ENCODE measurements around the gene CTSZ. TPM values are rescaled to one million over a fixed set of nuclear protein-coding genes. Genes with fewer than 3 reads are reported as not detected.
"Not testable (repeated sequence)": the region's sequence is repeated elsewhere in the genome, so short reads cannot be mapped to it uniquely, and the experiment has no call there.

Gene CTSZ
- total and polyA plus RNA-seq, 3 experiments from 2014 or later = 1.5 to 36.0 (median 35.3) TPM

- H3K4me1 Mint-ChIP-seq = no peaks in the 10 kb centered on the region
- DNase-seq = no peak
- Histone ChIP-seq H3K9me3 (ENCODE audit: low read length) (no peaks in the 10 kb centered on the region), H3K4me3 (ENCODE audit: low read length) (no peak overlapping the region), H3K27ac (ENCODE audit: low read depth, low read length) (no peak overlapping the region), H3K36me3 (ENCODE audit: insufficient read depth, low read length) (no peaks in the 10 kb centered on the region), H3K4me1 (ENCODE audit: insufficient read depth, low read length) (no peaks in the 10 kb centered on the region), H3K27me3 (ENCODE audit: insufficient read depth, low read length, poor library complexity, severe bottlenecking) (no peaks in the 10 kb centered on the region)
- ChIA-PET CTCF (no interaction called here), POLR2A (no interaction called here)
- H3K4me3 Mint-ChIP-seq = no peak overlapping the region
- peaks cover 5 to 23% of the 10 kb centered on the region in 2 donors for H3K27me3 Mint-ChIP-seq
- H3K36me3 Mint-ChIP-seq = peaks cover 0 to 2% (median 0%) of the 10 kb centered on the region in 3 donors
- H3K9me3 Mint-ChIP-seq = peaks cover 0 to 6% (median 2%) of the 10 kb centered on the region in 5 donors
- no peak overlapping the region for H3K27ac Mint-ChIP-seq
These were observed 36.9 kb downstream of the CTSZ start for GRCh38 chr20:58970146-58970545.

GRCh38 chr20:58969439-58969838 lies 37.6 kb downstream of the CTSZ start:
- CTCF ChIA-PET = no interaction called here
- POLR2A ChIA-PET = no interaction called here

GRCh38 chr20:58967652-58968429 lies 39.2 kb downstream of the CTSZ start:
- Mint-ChIP-seq H3K27me3 (peaks cover 10 to 23% of the 10 kb centered on the region in 2 donors), H3K36me3 (peaks cover 0 to 4% (median 3%) of the 10 kb centered on the region in 3 donors), H3K4me3 (no peak overlapping the region), H3K4me1 (no peaks in the 10 kb centered on the region), H3K9me3 (peaks cover 0 to 9% (median 0%) of the 10 kb centered on the region in 5 donors), H3K27ac (no peak overlapping the region)
- Histone ChIP-seq H3K36me3 (ENCODE audit: insufficient read depth, low read length) (no peaks in the 10 kb centered on the region), H3K4me1 (ENCODE audit: insufficient read depth, low read length) (no peaks in the 10 kb centered on the region), H3K27me3 (ENCODE audit: insufficient read depth, low read length, poor library complexity, severe bottlenecking) (no peaks in the 10 kb centered on the region), H3K9me3 (ENCODE audit: low read length) (no peaks in the 10 kb centered on the region), H3K27ac (ENCODE audit: low read depth, low read length) (no peak overlapping the region), H3K4me3 (ENCODE audit: low read length) (no peak overlapping the region)
- POLR2A ChIA-PET = no interaction called here
- CTCF ChIA-PET = no interaction called here
- DNase-seq = no peak

More at GRCh38 chr20:58969439-58969838, 37.6 kb downstream of the CTSZ start:
- no peaks in the 10 kb centered on the region for H3K27me3 ChIP-seq (ENCODE audit: insufficient read depth, low read length, poor library complexity, severe bottlenecking)
- DNase-seq = no peak
- Mint-ChIP-seq H3K27ac (no peak overlapping the region), H3K27me3 (peaks cover 8 to 23% of the 10 kb centered on the region in 2 donors), H3K9me3 (peaks cover 0 to 3% (median 2%) of the 10 kb centered on the region in 5 donors), H3K4me3 (no peak overlapping the region), H3K4me1 (no peaks in the 10 kb centered on the region), H3K36me3 (peaks cover 0 to 3% (median 0%) of the 10 kb centered on the region in 3 donors)
- no peak overlapping the region for H3K27ac ChIP-seq (ENCODE audit: low read depth, low read length)
- H3K9me3 ChIP-seq (ENCODE audit: low read length) = no peaks in the 10 kb centered on the region
- no peaks in the 10 kb centered on the region for H3K4me1 ChIP-seq (ENCODE audit: insufficient read depth, low read length)
- H3K36me3 ChIP-seq (ENCODE audit: insufficient read depth, low read length) = no peaks in the 10 kb centered on the region
- H3K4me3 ChIP-seq (ENCODE audit: low read length) = no peak overlapping the region

GRCh38 chr20:58965270-58966064 lies 41.6 kb downstream of the CTSZ start:
- H3K27me3 Mint-ChIP-seq = peaks cover 8 to 34% of the 10 kb centered on the region in 2 donors
- no peaks in the 10 kb centered on the region for H3K4me1 Mint-ChIP-seq
- no peak overlapping the region for H3K27ac Mint-ChIP-seq
- no peaks in the 10 kb centered on the region for H3K36me3 ChIP-seq (ENCODE audit: insufficient read depth, low read length)
- H3K27me3 ChIP-seq (ENCODE audit: insufficient read depth, low read length, poor library complexity, severe bottlenecking) = no peaks in the 10 kb centered on the region
- no peak overlapping the region for H3K4me3 Mint-ChIP-seq
- peaks cover 0 to 4% (median 3%) of the 10 kb centered on the region in 3 donors for H3K36me3 Mint-ChIP-seq
- ChIA-PET CTCF (no interaction called here), POLR2A (no interaction called here)
- no peak overlapping the region for H3K27ac ChIP-seq (ENCODE audit: low read depth, low read length)
- no peaks in the 10 kb centered on the region for H3K4me1 ChIP-seq (ENCODE audit: insufficient read depth, low read length)
- DNase-seq = no peak
- no peaks in the 10 kb centered on the region for H3K9me3 ChIP-seq (ENCODE audit: low read length)
- no peak overlapping the region for H3K4me3 ChIP-seq (ENCODE audit: low read length)
- H3K9me3 Mint-ChIP-seq = peaks cover 0 to 10% (median 0%) of the 10 kb centered on the region in 5 donors

GRCh38 chr20:58963922-58964321 lies 43.1 kb downstream of the CTSZ start:
- H3K36me3 ChIP-seq (ENCODE audit: insufficient read depth, low read length); H3K27ac ChIP-seq (ENCODE audit: low read depth, low read length); H3K4me1 Mint-ChIP-seq; H3K27me3 ChIP-seq (ENCODE audit: insufficient read depth, low read length, poor library complexity, severe bottlenecking); H3K27ac Mint-ChIP-seq; H3K4me1 ChIP-seq (ENCODE audit: insufficient read depth, low read length); CTCF ChIA-PET; H3K9me3 ChIP-seq (ENCODE audit: low read length); H3K4me3 Mint-ChIP-seq; H3K36me3 Mint-ChIP-seq; H3K4me3 ChIP-seq (ENCODE audit: low read length); DNase-seq; POLR2A ChIA-PET: not testable (repeated sequence)
- Mint-ChIP-seq H3K27me3 (peaks cover 8 to 30% of the 10 kb centered on the region in 2 donors), H3K9me3 (peaks cover 0 to 10% (median 0%) of the 10 kb centered on the region in 5 donors)

- H3K4me1 ChIP-seq (ENCODE audit: insufficient read depth, low read length) = no peaks in the 10 kb centered on the region
- H3K27ac ChIP-seq (ENCODE audit: low read depth, low read length) = no peak overlapping the region
- Mint-ChIP-seq H3K4me1 (no peaks in the 10 kb centered on the region), H3K27ac (no peak overlapping the region), H3K27me3 (peaks cover 8 to 28% of the 10 kb centered on the region in 2 donors), H3K36me3 (peaks cover 0 to 4% (median 3%) of the 10 kb centered on the region in 3 donors), H3K9me3 (peaks cover 0 to 10% (median 0%) of the 10 kb centered on the region in 5 donors), H3K4me3 (no peak overlapping the region)
- H3K4me3 ChIP-seq (ENCODE audit: low read length) = no peak overlapping the region
- ChIA-PET POLR2A (no interaction called here), CTCF (no interaction called here)
- H3K9me3 ChIP-seq (ENCODE audit: low read length) = no peaks in the 10 kb centered on the region
- H3K27me3 ChIP-seq (ENCODE audit: insufficient read depth, low read length, poor library complexity, severe bottlenecking) = no peaks in the 10 kb centered on the region
- H3K36me3 ChIP-seq (ENCODE audit: insufficient read depth, low read length) = no peaks in the 10 kb centered on the region
- no peak for DNase-seq
These were observed 43.9 kb downstream of the CTSZ start for GRCh38 chr20:58963060-58963584.

GRCh38 chr20:58959652-58960051 lies 47.4 kb downstream of the CTSZ start:
- peaks cover 0 to 4% (median under 1%) of the 10 kb centered on the region in 3 donors for H3K36me3 Mint-ChIP-seq
- H3K27me3 ChIP-seq (ENCODE audit: insufficient read depth, low read length, poor library complexity, severe bottlenecking) = no peaks in the 10 kb centered on the region

GRCh38 chr20:58956078-58956477 lies 51.0 kb downstream of the CTSZ start:
- no peaks in the 10 kb centered on the region for H3K4me1 Mint-ChIP-seq
- peaks cover 2 to 32% of the 10 kb centered on the region in 2 donors for H3K27me3 Mint-ChIP-seq
- CTCF ChIA-PET = no interaction called here
- Histone ChIP-seq H3K36me3 (ENCODE audit: insufficient read depth, low read length) (no peaks in the 10 kb centered on the region), H3K4me3 (ENCODE audit: low read length) (no peak overlapping the region), H3K4me1 (ENCODE audit: insufficient read depth, low read length) (no peaks in the 10 kb centered on the region), H3K9me3 (ENCODE audit: low read length) (no peaks in the 10 kb centered on the region), H3K27me3 (ENCODE audit: insufficient read depth, low read length, poor library complexity, severe bottlenecking) (no peaks in the 10 kb centered on the region), H3K27ac (ENCODE audit: low read depth, low read length) (no peak overlapping the region)
- no peak for DNase-seq
- POLR2A ChIA-PET = no interaction called here
- no peak overlapping the region for H3K4me3 Mint-ChIP-seq
- H3K27ac Mint-ChIP-seq = no peak overlapping the region
- no peaks in the 10 kb centered on the region for H3K36me3 Mint-ChIP-seq
- no peaks in the 10 kb centered on the region for H3K9me3 Mint-ChIP-seq

More at GRCh38 chr20:58959652-58960051, 47.4 kb downstream of the CTSZ start:
- Histone ChIP-seq H3K4me1 (ENCODE audit: insufficient read depth, low read length) (no peaks in the 10 kb centered on the region), H3K4me3 (ENCODE audit: low read length) (no peak overlapping the region), H3K36me3 (ENCODE audit: insufficient read depth, low read length) (no peaks in the 10 kb centered on the region), H3K27ac (ENCODE audit: low read depth, low read length) (no peak overlapping the region), H3K9me3 (ENCODE audit: low read length) (no peaks in the 10 kb centered on the region)
- CTCF ChIA-PET = interaction anchor here (0.7 kb wide), 1 partner anchor 25 kb away, joined by 3 read pairs; no protein-coding TSS in a partner anchor
- Mint-ChIP-seq H3K27ac (no peak overlapping the region), H3K4me1 (no peaks in the 10 kb centered on the region), H3K27me3 (peaks cover 7 to 27% of the 10 kb centered on the region in 2 donors), H3K9me3 (peaks cover 0 to 7% (median 0%) of the 10 kb centered on the region in 5 donors), H3K4me3 (no peak overlapping the region)
- POLR2A ChIA-PET = no interaction called here
- no peak for DNase-seq
